SH-SY5Y (cell line): ENCODE data around the gene GABRR3.

Experiments used
- GATA2 ChIP-seq: IDR thresholded peaks from 2 replicates; pipeline ENCODE4 v1.6.1; 2011; ENCODE audit warnings: mild to moderate bottlenecking, low read depth, low read length
- GATA3 ChIP-seq: IDR thresholded peaks from 2 replicates; pipeline ENCODE4 v1.6.1; 2011; ENCODE audit warnings: low read depth, mild to moderate bottlenecking, low read length, moderate library complexity

GABRR3 gene

DNA sequence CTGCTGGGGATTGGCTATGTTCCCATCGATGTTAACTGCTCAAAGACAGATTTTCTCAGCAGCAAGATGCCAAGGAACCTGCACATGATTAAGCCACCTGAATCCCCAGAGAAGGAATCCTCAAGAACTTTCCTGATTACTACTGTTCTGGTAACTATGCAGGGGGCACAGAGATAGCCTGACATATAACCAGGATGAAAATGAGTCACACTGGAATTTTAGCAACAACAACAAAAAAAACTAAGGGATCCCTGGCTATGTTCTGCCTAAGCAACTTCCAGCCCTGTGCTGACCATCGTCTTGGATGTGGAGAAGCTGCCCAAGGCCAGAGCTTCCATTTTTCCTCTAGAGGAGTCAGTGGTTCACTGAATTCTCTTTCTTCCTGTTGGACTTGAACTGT, 76.7 kb downstream of the GABRR3 start:
- TF ChIP-seq GATA2 (no peak), GATA3 (no peak)

GRCh38 chr3:97957617-97958311, 77.4 kb downstream of the GABRR3 start:
- TF ChIP-seq GATA2: no peak

DNA sequence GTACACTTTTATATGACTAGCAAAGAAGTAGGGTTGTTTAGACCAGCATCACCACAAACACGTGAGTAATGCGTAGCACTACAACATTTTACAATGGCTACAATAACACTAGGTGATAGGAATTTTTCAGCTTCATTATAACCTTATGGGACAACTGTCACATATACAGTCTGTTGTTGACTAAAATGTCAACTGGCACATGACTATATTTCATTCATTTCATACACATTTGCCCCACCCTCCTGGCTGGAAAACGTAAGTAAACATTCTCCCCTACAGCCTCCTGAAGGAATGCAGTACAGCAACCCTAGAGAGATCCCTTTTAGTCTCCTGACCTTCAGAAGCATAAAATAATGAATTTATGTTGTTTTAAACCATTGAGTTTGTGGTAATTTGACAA, 79.1 kb downstream of the GABRR3 start:
- TF ChIP-seq GATA2 (no peak), GATA3 (no peak)

DNA sequence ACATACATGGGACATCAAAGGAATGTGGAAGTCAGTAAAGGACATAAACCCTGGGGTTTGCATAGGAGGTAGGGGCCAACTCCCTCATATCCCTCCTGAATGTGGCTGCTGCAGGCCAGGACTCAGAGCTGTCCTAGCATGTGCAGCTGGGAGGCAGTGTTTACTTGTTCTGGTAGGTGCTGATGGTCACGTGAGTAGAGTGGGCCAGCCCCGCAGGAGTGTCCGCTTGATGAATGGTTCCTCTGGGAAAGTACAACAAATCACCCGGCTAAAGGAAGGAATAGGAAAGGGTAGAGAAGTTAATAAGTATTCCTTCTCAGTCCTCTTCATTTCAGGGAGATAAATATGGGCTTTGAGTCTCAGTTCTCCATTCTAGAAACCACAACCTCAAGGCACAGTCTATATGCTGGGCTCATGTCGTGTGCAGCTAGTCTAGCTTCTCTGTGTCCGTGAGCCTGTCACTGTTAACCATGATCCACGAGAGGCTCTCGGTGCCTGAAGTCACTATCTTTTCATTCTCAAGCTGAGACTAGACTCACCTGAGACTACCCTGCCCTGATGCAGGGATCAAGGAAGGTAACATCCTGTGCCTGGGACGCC, 80.8 kb downstream of the GABRR3 start:
- TF ChIP-seq GATA2: no peak
- no peak for TF ChIP-seq GATA3

- TF ChIP-seq GATA3: no peak
- TF ChIP-seq GATA2: no peak
Measured at GRCh38 chr3:97952872-97953271, 82.2 kb downstream of the GABRR3 start.

- TF ChIP-seq GATA3 (no peak), GATA2 (no peak)
Measured at GRCh38 chr3:97952280-97952679, 82.8 kb downstream of the GABRR3 start.

DNA sequence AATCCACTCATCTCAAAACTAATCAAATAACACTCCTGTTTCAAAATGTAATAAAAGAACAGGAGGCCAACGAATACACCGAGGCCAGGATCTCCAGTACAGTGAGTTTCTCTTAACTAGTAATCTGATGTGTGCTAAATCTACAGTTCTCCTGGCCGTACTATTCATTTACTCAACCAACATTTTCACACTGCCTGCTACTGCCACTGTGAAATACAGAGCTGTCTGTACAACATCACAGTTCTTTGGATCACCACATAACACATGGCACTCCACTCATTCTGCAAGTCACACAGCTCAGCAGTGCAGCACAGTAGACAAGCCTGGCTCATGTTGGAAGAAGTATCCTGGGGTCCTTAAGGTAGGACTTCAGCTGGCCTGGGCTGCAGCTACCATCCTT, 84.8 kb downstream of the GABRR3 start:
- no peak for TF ChIP-seq GATA2
- TF ChIP-seq GATA3: no peak

- TF ChIP-seq GATA3 (no peak), GATA2 (no peak)
Measured at GRCh38 chr3:97949743-97950142, 85.4 kb downstream of the GABRR3 start.

- TF ChIP-seq GATA3 (no peak), GATA2 (no peak)
Measured at GRCh38 chr3:97949110-97949485, 86.0 kb downstream of the GABRR3 start.

GRCh38 chr3:97948351-97949109, 86.6 kb downstream of the GABRR3 start:
- TF ChIP-seq GATA2: no peak

- TF ChIP-seq GATA2: no peak
- no peak for TF ChIP-seq GATA3
Measured at GRCh38 chr3:97942801-97943546, 92.1 kb downstream of the GABRR3 start.

DNA sequence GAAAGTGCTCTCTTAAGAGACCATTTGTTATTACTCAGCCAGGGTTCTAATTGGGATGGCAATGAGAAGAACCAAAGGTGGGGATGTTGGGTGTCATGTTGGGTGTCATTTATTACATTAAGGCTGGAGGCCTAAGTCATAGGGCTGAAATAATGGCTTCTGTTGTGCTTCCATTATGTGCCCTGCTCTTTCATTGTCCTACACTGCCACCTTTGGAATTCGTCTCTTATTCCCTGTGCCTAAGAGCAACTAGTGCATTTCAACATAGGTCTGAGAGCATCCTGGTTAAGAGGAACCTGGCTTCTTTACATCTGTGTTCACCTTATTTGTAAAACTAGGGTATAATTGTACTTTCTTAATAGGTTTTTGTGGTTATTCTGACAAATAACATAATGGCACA, 95.1 kb downstream of the GABRR3 start:
- TF ChIP-seq GATA3 (no peak), GATA2 (no peak)

DNA sequence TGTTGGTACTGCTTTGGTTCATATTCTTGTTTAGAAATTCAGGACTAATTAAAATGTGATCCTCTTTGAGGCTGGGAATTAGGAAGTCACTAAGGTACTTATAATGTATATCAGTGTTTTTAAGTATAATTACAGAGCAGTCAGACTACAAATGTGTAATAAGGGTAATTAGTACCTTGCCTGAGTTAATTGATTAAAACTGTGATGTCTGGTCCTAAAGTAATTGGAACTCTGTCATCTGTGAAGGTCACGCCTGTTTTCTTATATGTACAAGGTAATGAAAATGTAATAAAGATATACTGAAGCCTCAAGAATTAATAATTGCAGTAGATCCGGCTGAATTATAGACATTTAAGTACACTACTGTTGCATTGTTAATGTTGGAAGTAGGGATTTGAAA, 95.7 kb downstream of the GABRR3 start:
- TF ChIP-seq GATA2 (no peak), GATA3 (no peak)

- TF ChIP-seq GATA2 (no peak), GATA3 (no peak)
Measured at GRCh38 chr3:97938444-97938843, 96.7 kb downstream of the GABRR3 start.

DNA sequence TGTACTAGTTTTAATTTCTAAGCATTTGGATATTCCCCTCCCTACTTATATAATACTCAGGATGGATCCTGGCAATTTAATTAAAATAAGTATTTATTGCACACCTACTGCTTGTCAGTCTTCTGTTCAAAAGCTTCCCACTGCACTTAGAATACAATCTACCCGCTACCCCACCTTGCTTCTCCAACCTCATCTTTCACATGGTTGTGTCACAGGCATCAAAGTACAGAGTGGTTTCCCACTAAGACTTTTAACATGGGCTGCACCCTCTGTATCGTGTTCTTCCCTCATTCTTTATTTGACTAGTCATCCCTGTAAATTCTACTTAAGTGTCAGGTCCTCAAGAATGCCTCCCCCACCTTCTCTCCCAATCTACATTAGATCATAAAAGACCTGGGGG, 97.9 kb downstream of the GABRR3 start:
- TF ChIP-seq GATA2 (no peak), GATA3 (no peak)

GRCh38 chr3:97935842-97936241, 99.3 kb downstream of the GABRR3 start:
- no peak for TF ChIP-seq GATA3
- no peak for TF ChIP-seq GATA2
